T1000 (cell line): ENCODE results near the gene EEIG1.

Source experiments
- DNase-seq: peaks from one replicate; lab custom pipeline; 2025; ENCODE audit warnings: mixed read lengths; lab: John Stamatoyannopoulos, UW

Gene EEIG1

GRCh38 chr9:128001151-128001778 is 20.5 kb upstream of the EEIG1 start:
- no peak for DNase-seq

DNA sequence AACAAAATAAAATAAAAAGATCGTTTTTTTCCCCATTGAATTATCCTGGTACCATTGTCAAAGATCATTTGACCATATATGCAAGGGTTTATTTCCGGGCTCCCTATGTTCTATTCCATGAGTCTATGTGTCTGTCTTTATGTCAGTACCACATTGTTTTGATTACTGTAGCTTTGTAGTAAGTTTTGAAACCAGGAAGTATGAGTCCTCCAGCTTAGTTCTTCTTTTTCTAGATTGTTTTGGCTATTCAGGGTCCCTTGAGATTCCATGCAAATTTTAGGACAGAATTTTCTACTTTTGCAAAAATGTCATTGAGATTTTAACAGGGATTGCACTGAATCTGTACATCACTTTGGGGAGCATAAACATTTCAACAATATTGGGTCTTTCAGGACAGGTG is 18.7 kb upstream of the EEIG1 start:
- DNase-seq = no peak

- DNase-seq = no peak
Observed at GRCh38 chr9:127993721-127994120, 12.9 kb upstream of the EEIG1 start.

- DNase-seq = no peak
Observed at GRCh38 chr9:127991757-127992274, 11.0 kb upstream of the EEIG1 start.

DNA sequence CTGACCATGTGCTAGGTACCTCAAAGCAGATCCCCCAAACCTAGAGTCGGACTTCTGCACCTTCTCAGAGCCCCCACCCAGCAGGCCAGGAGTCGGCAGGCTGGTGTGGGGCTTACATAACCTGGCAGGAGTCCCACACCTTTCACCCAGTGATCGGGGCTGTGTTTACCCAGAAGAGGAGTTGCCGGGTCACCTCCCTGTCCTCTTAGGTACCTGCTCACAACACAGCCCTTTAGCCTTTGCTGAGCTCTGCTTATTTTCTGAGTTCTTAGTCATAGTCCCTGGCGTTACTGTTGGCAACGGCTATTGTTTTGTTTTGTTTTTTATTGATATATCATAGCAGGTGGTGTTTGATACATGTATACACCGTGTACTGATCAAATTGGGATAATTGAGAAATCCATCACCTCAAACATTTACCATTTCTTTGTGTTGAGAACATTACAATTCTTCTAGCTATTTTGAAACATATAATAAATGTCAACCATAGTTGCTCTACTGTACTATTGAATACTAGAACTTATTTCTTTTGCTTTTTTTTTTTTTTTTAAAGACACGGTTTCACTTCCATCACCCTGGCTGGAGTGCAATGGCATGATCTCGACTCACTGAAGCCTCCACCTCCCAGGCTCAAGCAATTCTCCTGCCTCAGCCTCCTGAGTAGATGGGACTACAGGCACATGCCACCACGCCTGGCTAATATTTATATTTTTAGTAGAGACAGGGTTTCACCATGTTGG is 10.4 kb upstream of the EEIG1 start:
- no peak for DNase-seq

DNA sequence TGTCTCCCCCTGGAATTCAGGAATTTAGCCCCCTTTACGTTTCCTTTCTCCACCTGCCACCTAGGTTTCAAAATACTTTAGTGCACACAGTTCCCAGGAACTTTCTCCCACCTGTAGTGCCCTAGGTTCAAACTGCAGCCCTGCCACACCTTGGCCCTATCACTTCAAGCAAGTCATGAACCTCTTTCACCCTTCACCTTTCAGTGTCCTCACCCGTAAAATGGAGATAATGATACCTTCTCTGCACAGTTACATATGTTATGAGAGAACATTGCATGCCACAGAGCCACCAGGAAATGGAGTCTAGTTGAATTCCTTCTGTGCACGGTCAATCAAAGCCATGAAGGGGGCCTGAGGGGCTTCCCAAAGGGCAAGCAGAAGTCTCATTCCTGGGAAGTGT is 9.8 kb upstream of the EEIG1 start:
- DNase-seq = no peak

DNA sequence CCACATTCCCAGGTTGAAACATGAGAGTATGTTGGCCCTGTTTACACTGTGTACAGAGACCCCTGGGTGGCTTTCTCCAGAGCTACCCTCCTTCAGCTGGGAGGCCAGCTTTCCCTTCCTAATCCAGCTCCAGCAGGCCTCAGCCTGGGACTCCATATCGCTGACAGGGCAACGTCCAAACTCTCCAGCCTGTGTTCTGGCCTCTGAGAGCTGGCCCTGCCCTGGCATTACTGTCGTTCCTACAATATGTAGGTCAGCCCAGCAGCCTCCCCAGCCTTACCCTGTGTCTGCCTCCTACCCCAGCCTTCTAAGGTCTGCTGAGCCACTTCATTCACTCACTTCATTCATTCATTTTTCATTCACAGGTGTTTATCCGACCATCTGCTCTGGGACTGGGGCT is 8.3 kb upstream of the EEIG1 start:
- no peak for DNase-seq

- DNase-seq = no peak
Observed at GRCh38 chr9:127987103-127987614, 6.4 kb upstream of the EEIG1 start.

DNA sequence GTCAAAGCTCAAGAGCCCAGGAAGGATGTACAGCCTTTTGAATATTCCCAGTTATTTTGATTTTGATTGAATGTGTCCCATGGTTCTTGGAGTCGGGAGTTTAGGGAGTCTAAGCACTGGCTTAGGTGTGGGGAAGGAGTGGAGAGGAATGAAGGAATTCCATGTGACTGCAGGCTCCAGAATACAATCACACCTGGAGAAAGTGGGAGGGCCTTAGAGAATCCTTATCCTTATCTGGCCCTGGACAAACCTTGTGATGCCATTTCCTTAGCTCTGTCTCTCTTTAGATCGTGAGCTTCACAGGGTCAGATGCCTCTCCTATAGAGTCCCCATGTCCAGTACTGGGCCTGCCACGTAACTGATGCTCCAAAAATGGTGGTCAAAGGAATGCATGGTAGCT is 4.2 kb upstream of the EEIG1 start:
- DNase-seq = no peak

DNA sequence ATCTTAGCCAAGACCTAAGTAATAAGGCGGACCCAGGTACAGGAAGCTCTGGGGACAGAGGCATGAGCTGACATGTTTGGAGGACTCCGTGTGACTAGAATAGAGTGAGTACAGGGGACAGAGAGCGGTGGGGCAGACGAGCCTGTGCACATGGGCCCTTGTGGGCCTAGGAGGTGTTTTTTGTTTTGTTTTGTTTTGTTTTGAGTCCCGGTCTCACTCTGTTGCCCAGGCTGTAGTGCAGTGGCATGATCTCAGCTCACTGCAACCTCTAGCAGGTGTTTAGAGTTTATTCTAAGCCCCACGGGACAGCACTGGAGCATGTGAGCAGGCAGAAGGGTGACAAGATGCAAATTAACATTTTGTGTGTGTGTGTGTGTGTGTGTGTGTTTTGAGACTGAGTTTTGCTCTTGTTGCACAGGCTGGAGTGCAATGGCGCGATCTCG is 3.1 kb upstream of the EEIG1 start:
- no peak for DNase-seq

DNA sequence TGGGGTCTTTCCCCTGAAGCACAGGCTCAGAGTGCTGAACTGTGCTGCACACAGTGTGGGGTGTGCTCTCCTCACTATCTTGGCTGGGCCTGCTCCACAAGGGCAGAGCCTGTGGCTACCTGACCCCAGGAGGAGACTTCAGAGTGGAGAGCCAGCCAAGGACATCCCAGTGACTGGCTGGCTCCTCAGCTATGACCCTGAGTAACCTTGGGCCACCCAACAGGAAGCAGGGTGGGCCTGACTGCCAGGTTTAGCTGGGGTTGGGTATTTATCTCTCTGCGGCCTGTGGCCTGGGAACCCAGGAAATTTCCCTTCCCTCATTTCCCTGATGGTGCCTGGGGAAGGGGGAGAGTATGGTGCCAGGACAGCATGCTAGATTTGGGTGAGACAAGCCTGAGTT is 2.1 kb upstream of the EEIG1 start:
- DNase-seq = no peak

GRCh38 chr9:127981559-127982121 is 851 bp upstream of the EEIG1 start:
- DNase-seq = no peak

DNA sequence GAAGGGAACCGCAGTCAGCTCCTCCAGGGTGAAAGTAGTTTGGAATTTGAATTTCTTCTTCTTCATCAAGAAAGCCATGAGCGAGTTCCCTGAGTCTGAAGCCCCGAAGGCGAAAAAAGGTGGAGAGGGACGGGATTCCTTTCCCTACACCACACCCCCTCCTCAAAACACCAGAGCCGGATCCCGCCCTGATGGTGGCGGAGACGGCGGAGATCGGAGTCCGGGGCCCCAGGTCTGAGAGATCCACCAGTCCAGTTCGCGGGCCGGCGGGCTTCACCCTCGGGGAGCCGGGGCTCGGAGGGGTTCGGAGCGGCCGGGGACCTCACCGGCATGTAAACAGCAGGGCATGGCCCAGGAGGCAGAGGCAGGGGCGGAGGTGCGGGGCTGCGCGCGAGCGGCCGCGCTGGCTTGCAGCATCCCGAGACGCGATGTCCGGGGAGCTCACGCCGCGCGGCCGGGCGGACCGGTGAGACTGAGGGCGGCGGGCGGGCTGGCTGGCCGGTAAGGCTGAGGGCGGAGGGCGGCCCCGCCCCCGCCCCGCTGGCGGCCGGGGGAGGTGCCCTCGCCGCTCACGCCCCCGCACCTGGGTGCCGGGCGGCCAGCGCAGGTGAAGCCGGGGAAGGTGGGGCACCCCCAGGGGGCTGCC is 606 bp downstream of the EEIG1 start:
- no peak for DNase-seq

GRCh38 chr9:127979333-127980059 is 1.3 kb downstream of the EEIG1 start:
- DNase-seq = peak; percentile 32

GRCh38 chr9:127979015-127979332 is 1.8 kb downstream of the EEIG1 start:
- no peak for DNase-seq

- DNase-seq = no peak
Observed at GRCh38 chr9:127977884-127978647, 2.7 kb downstream of the EEIG1 start.

DNA sequence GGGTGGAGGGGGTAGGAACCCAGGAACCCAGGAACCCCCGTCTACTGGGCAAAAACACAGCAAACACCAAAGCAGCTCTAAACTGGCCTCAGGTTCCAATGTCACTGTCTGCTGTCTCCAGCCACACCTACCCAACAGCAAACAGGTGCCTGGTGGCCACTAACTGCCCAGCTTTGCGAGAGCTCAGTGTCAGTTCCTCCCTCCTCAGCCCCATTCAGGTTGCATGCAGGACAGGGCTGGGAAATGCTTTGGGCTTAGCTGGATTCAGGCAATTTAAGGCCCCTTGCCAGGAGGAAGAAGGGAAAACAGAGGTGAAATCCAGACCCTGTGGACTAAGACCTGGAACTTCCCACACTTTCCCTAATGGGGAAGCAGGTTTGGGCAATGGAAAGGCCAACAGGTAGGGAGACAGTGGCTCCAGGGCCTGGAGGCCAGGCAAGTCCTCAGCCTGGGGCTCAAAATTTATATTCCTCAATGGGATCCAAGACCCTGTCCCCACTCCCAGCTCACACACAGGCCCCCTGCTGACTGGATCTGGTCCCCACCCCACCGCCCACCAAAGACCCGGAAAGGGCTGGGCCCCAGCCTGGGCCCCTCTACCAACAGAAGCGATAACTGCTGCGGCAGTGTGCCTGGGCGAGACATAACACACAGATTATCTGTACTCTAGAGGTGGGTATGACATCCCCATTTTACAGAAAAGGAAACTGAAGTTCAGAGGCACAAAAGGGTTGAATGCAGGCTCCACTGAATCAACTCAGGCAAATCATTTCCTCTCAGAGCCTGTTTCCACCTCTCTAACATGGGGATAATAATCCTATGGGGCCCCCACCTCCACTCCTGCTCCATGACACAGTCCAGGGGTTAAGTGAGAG is 3.5 kb downstream of the EEIG1 start:
- DNase-seq = no peak

DNA sequence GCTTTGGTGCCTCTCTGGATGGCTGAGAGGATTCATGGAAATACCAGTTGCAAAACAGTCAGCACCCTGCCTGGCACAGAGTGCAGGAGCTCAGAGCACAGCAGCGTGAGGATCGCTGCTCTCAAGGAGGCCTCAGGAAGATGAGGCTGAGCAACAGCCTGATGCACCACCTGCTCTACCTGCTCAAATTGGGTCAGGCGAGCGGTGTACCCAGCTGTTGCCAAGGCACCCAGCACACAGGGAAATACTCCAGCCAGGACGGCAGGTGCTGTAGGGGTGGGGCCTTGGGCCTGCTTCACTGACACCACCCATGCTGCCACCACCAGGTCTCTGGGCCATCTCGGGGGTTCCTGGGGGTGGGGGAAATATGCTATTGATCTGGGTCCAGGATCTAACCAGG is 4.3 kb downstream of the EEIG1 start:
- no peak for DNase-seq

DNA sequence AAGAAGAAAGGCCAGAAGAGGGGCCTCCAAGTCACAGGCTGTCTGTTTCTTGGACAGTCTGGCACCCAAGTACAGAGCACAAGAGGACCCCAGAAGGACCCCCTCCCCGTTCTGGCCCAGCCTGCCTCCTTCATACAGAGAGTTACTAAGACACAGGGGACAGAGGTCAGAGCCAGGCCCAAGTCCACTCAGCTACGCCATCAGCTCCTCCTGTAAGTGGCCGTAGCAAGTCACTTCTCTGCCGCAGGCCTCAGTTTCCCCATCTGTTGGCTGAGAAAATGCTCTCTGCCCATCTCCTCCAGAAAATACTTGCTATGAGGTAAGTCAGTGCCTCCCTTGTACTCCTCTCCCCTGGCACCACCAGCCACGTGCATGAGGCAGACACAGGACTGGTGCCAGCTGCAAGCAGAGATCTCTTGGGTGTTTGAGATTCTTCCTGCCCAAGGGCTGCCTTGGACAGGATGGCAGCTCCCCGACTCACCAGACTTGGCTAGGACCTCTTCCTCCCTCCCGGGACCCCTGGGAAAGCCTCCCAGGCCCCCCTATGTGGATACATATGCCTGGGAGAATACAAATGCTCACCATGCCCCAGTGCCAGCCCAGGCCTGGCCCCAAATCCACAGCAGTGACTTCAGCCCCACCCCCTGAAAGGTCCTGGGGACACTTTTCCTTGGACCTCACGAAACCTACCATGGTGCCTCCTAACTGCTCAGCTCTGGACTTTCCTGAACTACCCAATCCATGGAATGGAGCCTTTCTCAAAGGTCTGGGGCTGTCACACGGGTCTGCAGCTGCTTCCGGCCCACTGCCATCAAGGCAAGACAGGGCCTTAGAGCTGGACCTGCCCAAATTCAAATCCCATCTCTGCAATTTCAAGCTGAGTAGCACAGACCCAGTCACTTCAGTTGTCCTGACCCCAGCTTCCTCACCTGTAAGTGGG is 5.1 kb downstream of the EEIG1 start:
- DNase-seq = no peak
